GM13977 (cell line): Measurements from ENCODE around the gene CLN3.
"Not testable (repeated sequence)": the region's sequence is repeated elsewhere in the genome, so short reads cannot be mapped to it uniquely, and the experiment has no call there.

Experiments used
- DNase-seq: peaks from one replicate; pipeline ENCODE4 v3.0.0; 2012; ENCODE audit warnings: low spot score
- in situ Hi-C: fragments of 300-500 bp; cut with MboI; formaldehyde crosslinking; loops from one replicate; pipeline ENCODE4 v1.12.0; 2022; ENCODE audit warnings: low sequenced_read_pairs, low pct_unique_long_range_greater_than_20kb, mixed read lengths, inconsistent platforms; ENCODE audit not compliant: unreplicated experiment
- TF ChIP-seq, protein P1 (sequence below): IDR thresholded peaks from 2 replicates; pipeline ENCODE4 v1.5.1; 2012; ENCODE audit warnings: mild to moderate bottlenecking, control low read depth; ENCODE audit not compliant: insufficient read depth; ENCODE audit errors: extremely low read depth, missing control alignments

Gene CLN3

DNA sequence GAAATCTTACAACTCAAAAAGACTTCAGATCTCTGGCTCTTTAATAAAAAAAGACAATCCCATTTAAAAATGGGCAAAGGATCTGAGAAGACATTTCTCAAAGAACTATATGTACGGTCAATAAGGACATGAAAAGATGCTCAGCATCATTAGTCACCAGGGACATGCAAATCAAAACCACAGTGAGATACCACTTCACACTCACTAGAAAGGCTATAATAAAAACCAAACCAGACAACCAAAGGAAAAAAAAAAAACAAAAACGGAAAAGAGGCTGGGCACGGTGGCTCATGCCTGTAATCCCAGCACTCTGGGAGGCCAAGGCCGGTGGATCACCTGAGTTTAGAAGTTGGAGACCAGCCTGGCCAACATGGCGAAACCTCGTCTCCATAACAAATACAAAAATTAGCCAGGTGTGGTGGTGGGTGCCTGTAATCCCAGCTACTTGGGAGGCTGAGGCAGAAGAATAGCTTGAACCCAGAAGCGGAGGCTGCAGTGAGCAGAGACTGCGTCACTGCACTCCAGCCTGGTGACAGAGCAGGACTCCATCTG lies 18.1 kb downstream of the CLN3 start:
- peak; percentile 39 for DNase-seq
- in situ Hi-C loops, result no loop called here

DNA sequence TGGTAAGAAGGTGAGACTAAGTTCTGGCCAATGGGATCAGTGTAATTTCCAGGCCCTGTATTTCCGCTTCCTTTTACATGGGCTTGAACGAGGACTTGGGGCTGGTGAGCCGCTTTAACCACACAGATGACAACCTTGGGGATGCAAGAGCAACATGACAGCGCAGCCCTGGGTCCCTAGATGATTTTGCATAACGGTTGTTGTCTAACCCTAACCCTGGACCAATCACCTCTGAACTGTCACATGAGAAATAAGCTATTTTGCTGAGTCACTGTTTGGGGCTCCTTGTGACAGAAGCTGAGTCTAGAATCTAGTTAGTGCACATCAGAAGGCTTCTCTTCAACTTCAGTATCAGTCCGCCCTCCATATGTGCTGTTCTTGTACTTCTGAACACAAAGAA lies 44.8 kb downstream of the CLN3 start:
- in situ Hi-C loops, result not testable (repeated sequence)

More for the DNA sequence above, 18.1 kb downstream of the CLN3 start:
- TF ChIP-seq, protein P1, sequence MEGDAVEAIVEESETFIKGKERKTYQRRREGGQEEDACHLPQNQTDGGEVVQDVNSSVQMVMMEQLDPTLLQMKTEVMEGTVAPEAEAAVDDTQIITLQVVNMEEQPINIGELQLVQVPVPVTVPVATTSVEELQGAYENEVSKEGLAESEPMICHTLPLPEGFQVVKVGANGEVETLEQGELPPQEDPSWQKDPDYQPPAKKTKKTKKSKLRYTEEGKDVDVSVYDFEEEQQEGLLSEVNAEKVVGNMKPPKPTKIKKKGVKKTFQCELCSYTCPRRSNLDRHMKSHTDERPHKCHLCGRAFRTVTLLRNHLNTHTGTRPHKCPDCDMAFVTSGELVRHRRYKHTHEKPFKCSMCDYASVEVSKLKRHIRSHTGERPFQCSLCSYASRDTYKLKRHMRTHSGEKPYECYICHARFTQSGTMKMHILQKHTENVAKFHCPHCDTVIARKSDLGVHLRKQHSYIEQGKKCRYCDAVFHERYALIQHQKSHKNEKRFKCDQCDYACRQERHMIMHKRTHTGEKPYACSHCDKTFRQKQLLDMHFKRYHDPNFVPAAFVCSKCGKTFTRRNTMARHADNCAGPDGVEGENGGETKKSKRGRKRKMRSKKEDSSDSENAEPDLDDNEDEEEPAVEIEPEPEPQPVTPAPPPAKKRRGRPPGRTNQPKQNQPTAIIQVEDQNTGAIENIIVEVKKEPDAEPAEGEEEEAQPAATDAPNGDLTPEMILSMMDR, result no peak

DNA sequence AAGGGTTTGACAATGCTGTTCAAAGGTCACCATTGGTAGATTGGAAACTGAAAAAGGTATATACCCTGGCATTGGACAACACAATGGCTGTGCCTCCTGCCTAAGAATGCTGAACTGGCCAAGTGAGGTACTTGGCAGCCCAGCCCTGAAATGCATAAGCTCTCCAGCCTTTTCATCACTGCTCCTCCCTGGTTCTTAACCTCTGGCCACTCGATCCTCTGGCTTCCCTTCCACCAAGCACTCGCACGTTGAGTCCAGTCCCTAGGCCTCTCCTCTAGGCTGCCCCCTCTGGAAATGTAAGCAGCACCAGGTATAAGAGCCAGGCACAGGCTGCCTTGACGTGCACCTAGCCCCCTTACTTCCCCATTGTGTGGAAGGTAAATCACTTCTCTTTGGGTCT lies 45.5 kb downstream of the CLN3 start:
- in situ Hi-C loops, result not testable (repeated sequence)

More for the DNA sequence above, 44.8 kb downstream of the CLN3 start:
- DNase-seq, result not testable (repeated sequence)

DNA sequence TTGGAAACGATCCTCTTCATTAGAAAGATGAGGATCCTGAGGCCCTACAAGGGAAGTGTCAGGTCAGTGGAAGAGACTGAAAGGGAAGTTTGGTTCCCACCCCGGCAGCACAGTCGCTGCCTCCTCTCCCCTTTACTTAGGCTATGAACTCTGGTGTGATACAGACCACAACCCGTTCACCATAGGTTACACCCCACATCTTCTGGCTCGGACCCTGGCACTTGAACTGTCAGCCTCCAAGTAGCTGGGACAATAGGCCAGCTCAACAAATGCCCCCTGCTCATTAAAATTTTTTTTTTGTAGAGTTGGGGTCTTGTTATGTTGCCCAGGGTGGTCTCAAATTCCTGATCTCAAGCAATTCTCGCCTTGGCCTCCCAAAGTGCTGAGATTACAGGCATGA lies 47.9 kb downstream of the CLN3 start:
- DNase-seq, in situ Hi-C loops: not testable (repeated sequence)

More for the DNA sequence above, 45.5 kb downstream of the CLN3 start:
- not testable (repeated sequence) for DNase-seq

DNA sequence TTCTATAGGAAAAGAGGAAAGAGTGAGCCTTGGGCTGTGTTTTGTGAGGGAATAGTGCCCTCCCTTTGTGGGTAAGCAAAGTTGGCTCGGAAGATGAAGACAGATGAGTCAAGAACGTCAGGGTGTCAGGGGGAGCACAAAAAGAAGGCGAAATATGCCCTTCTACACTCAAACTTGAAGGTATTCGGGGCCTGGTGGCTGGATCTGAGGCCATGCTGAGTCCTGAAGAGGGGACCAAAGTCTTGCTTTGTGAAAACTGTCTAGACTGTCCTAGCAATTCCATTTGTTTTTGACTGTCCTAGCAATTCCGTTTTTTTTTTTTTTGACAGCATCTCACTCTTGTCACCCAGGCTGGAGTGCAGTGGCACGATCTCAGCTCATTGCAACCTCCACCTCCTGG lies 53.0 kb downstream of the CLN3 start:
- in situ Hi-C loops, result not testable (repeated sequence)

DNA sequence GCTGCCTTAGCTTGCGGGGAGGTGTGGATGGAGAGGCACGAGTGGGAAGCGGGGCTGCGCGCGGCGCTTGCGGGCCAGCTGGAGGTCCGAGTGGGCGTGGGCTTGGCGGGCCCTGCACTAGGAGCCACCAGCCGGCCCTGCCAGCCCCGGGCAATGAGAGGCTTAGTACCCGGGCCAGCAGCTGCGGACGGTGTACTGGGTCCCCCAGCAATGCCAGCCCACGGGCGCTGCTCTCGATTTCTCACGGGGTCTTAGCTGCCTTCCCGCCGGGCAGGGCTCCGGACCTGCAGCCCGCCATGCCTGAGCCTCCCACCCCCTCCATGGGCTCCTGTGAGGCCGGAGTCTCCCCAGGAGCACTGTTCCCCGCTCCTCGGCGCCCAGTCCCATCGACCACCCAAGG lies 56.5 kb downstream of the CLN3 start:
- in situ Hi-C loops, DNase-seq: not testable (repeated sequence)

More for the DNA sequence above, 53.0 kb downstream of the CLN3 start:
- not testable (repeated sequence) for DNase-seq
